GM19025 (cell line): ENCODE measurements around the gene GGT7.

Source experiments
- ATAC-seq: cut with Tn5 transposase; IDR thresholded peaks from one replicate; pipeline ENCODE4 v1.9.1; 2021; ENCODE audit warnings: mild to moderate bottlenecking, low read depth, moderate library complexity; ENCODE audit not compliant: unreplicated experiment

GGT7 gene

GRCh38 chr20:34797012-34797995 is 75.4 kb downstream of the GGT7 start:
- ATAC-seq, result no peak
